SK-N-SH (cell line): Measurements from ENCODE around the gene DCP2. TPM values are rescaled to one million over a fixed set of nuclear protein-coding genes. Genes with fewer than 3 reads are reported as not detected.

Experiments
- CTCF ChIA-PET: fragments of 300-600, 350-600 bp; formaldehyde crosslinking; extraction: SDS; loops from one replicate; lab custom pipeline; 2021; lab: Yijun Ruan, JAX
- POLR2A ChIA-PET: fragments of 350-600 bp; sonication (Branson Sonifier 250); formaldehyde crosslinking; extraction: SDS; loops from one replicate; lab custom pipeline; 2020; ENCODE audit warnings: antibody characterized with exemption, inconsistent platforms; lab: Yijun Ruan, JAX
- DNase-seq: peaks from one replicate; pipeline ENCODE4 v3.0.0; 2012
- H2AFZ ChIP-seq: fragments of 200-600 bp; sonication (generic); 2 replicates; pipeline ENCODE4 v1.8.1; 2016; ENCODE audit warnings: antibody characterized with exemption, mild to moderate bottlenecking, low read depth
- H3F3A ChIP-seq: fragments of 200-600 bp; sonication (generic); replicated peaks from 2 replicates; pipeline ENCODE3; 2016; ENCODE audit warnings: antibody characterized with exemption, mild to moderate bottlenecking; ENCODE audit not compliant: insufficient read depth
- H3K27ac ChIP-seq, 2 experiments: fragments of 200-500 bp in 1 of 2; fragments of 200-600 bp in 1 of 2; sonication (Bioruptor generic) in 1 of 2; sonication (generic), shearing (Covaris generic) in 1 of 2; 2 replicates each; pipeline versions ENCODE4 v1.5.1 to v1.6.1; 2014 to 2016; ENCODE audit warnings: low read depth in 2 of 2, inconsistent platforms in 1 of 2, low read length in 1 of 2, mild to moderate bottlenecking in 1 of 2, mixed read lengths in 1 of 2
- H3K27me3 ChIP-seq: fragments of 200-600 bp; sonication (generic), shearing (Covaris generic); 2 replicates; pipeline ENCODE4 v1.6.1; 2016; ENCODE audit warnings: mixed run types; ENCODE audit not compliant: insufficient read depth
- H3K36me3 ChIP-seq, 2 experiments: fragments of 200-500 bp in 1 of 2; fragments of 200-600 bp in 1 of 2; sonication (Bioruptor generic) in 1 of 2; sonication (generic) in 1 of 2; replicated peaks in 1 of 2; 2 replicates each; pipeline versions ENCODE3 to v1.5.1; 2014 to 2016; ENCODE audit warnings: low read length in 1 of 2, mild to moderate bottlenecking in 1 of 2; ENCODE audit not compliant: insufficient read depth in 2 of 2, control insufficient read depth in 1 of 2
- H3K4me1 ChIP-seq, 2 experiments: fragments of 200-500 bp in 1 of 2; fragments of 200-600 bp in 1 of 2; sonication (Bioruptor generic) in 1 of 2; sonication (generic), shearing (Covaris generic) in 1 of 2; 2 replicates each; pipeline versions ENCODE4 v1.5.1 to v1.6.1; 2014 to 2016; ENCODE audit warnings: low read depth in 1 of 2, low read length in 1 of 2, mixed run types in 1 of 2; ENCODE audit not compliant: insufficient read depth in 2 of 2, control insufficient read depth in 1 of 2
- H3K4me2 ChIP-seq: fragments of 200-600 bp; sonication (generic), shearing (Covaris generic); 2 replicates; pipeline ENCODE4 v1.6.1; 2017; ENCODE audit warnings: mixed run types
- H3K4me3 ChIP-seq, 2 experiments: fragments of 200-500 bp in 1 of 2; fragments of 200-600 bp in 1 of 2; sonication (Bioruptor generic) in 1 of 2; sonication (generic), shearing (Covaris generic) in 1 of 2; 2 replicates each; pipeline versions ENCODE4 v1.5.1 to v1.8.1; 2014 to 2016; ENCODE audit warnings: low read depth in 2 of 2, inconsistent platforms in 1 of 2, low read length in 1 of 2, mild to moderate bottlenecking in 1 of 2, mixed read lengths in 1 of 2, moderate library complexity in 1 of 2
- H3K79me2 ChIP-seq: fragments of 200-600 bp; sonication (generic); 2 replicates; pipeline ENCODE4 v1.8.1; 2017; ENCODE audit warnings: mild to moderate bottlenecking; ENCODE audit not compliant: insufficient read depth
- H3K9ac ChIP-seq: fragments of 200-600 bp; sonication (generic); 2 replicates; pipeline ENCODE4 v1.6.1; 2017; ENCODE audit warnings: mixed run types
- H3K9me2 ChIP-seq: fragments of 200-600 bp; sonication (generic); 2 replicates; pipeline ENCODE4 v1.6.1; 2017; ENCODE audit warnings: mixed run types
- H3K9me3 ChIP-seq: fragments of 200-600 bp; sonication (generic); 2 replicates; pipeline ENCODE4 v1.6.1; 2017; ENCODE audit warnings: mixed run types, mild to moderate bottlenecking, moderate library complexity
- H4K20me1 ChIP-seq: fragments of 200-600 bp; sonication (generic); 2 replicates; pipeline ENCODE4 v1.6.1; 2017; ENCODE audit warnings: mild to moderate bottlenecking, mixed run types; ENCODE audit not compliant: insufficient read depth
- ELF1 ChIP-seq: IDR thresholded peaks from 2 replicates; pipeline ENCODE4 v1.4.0; 2012
- FOXJ3 ChIP-seq: sonication (generic); formaldehyde crosslinking; IDR thresholded peaks from 2 replicates; pipeline ENCODE4 v1.5.1; 2020; ENCODE audit warnings: mild to moderate bottlenecking, missing genetic modification reagents
- FOXM1 ChIP-seq: IDR thresholded peaks from 2 replicates; pipeline ENCODE4 v1.4.0; 2012; ENCODE audit warnings: low read depth, mild to moderate bottlenecking
- GABPA ChIP-seq: IDR thresholded peaks from 2 replicates; pipeline ENCODE4 v1.4.0; 2012; ENCODE audit warnings: low read depth, mild to moderate bottlenecking
- JUND ChIP-seq: IDR thresholded peaks from 2 replicates; pipeline ENCODE4 v1.4.0; 2012
- MXI1 ChIP-seq: IDR thresholded peaks from 2 replicates; pipeline ENCODE4 v1.6.1; 2012; ENCODE audit warnings: mild to moderate bottlenecking, low read depth, low read length, improper control_type of control experiment
- PBX3 ChIP-seq: IDR thresholded peaks from 2 replicates; pipeline ENCODE4; 2012
- RXRA ChIP-seq: IDR thresholded peaks from 2 replicates; pipeline ENCODE4 v1.4.0; 2012; ENCODE audit warnings: low read depth, mild to moderate bottlenecking, borderline replicate concordance
- TAF1 ChIP-seq: IDR thresholded peaks from 2 replicates; pipeline ENCODE4 v1.6.1; 2012; ENCODE audit warnings: low read depth, mild to moderate bottlenecking, low read length, moderate library complexity, borderline replicate concordance
- TEAD4 ChIP-seq: IDR thresholded peaks from 2 replicates; pipeline ENCODE4 v1.4.0; 2012; ENCODE audit warnings: mild to moderate bottlenecking, borderline replicate concordance; ENCODE audit not compliant: insufficient read depth
- ZBTB33 ChIP-seq: IDR thresholded peaks from 2 replicates; pipeline ENCODE4 v1.4.0; 2012; ENCODE audit warnings: low read depth, borderline replicate concordance
- WGBS: methylation state at CpG from one replicate; pipeline ENCODE4 v1.1.6; 2017; ENCODE audit warnings: low lambda C conversion rate; 5-methylcytosine and 5-hydroxymethylcytosine counted together
- polyA plus RNA-seq, 3 experiments: library from polyadenylated mRNA; depleted of rRNA; stranded (reverse); fragments of >200 nt; gene quantifications; 2 replicates each; pipeline ENCODE4 v1.2.3, GENCODE V29; 2012

The DCP2 gene
- polyA plus RNA-seq, 1 of the 3 experiments (the other 2 are of a cell fraction) = 6.0 TPM

- no peak for TF ChIP-seq PBX3
- TF ChIP-seq ELF1 = no peak
- no peak for TF ChIP-seq FOXJ3 (CRISPR knock-in tag)
- TF ChIP-seq GABPA = no peak
- no peak for TF ChIP-seq ZBTB33
- TF ChIP-seq RXRA = no peak
- no peak for TF ChIP-seq MXI1
- no peak for TF ChIP-seq TEAD4
- TF ChIP-seq FOXM1 = no peak
- no peak for TF ChIP-seq JUND
- no peak for TF ChIP-seq TAF1
- Histone ChIP-seq H3K79me2 (no peaks in the 10 kb centered on the region), H3K27me3 (no peaks in the 10 kb centered on the region), H4K20me1 (no peaks in the 10 kb centered on the region), H3K36me3 (no peaks in the 10 kb centered on the region), H3K9me3 (no peaks in the 10 kb centered on the region), H3K4me1 (peaks cover 0 to 16% of the 10 kb centered on the region in 2 experiments; a peak in 2 of 4 replicates), H3K9ac (no peak overlapping the region), H2AFZ (no peak overlapping the region), H3K4me3 (no peak overlapping the region), H3F3A (no peaks in the 10 kb centered on the region), H3K4me2 (no peak overlapping the region), H3K9me2 (no peaks in the 10 kb centered on the region), H3K27ac (no peak overlapping the region; a peak in 1 of 4 replicates)
- ChIA-PET CTCF (interaction anchor here (0.8 kb wide), 1 partner anchor 316 kb away, joined by 3 read pairs; no protein-coding TSS in a partner anchor), POLR2A (no interaction called here)
- WGBS = 94% methylated on average over 10 of the region's 14 CpGs
- DNase-seq = no peak
Observed at GRCh38 chr5:113039229-113039933, 62.8 kb downstream of the DCP2 start.

GRCh38 chr5:113039934-113040285, 63.3 kb downstream of the DCP2 start:
- no peak overlapping the region for H3K4me3 ChIP-seq
- no peaks in the 10 kb centered on the region for H4K20me1 ChIP-seq
- H3K9me2 ChIP-seq = no peaks in the 10 kb centered on the region
- TF ChIP-seq JUND = no peak
- H3F3A ChIP-seq = no peaks in the 10 kb centered on the region
- peaks cover 0 to 16% of the 10 kb centered on the region in 2 experiments; a peak in 2 of 4 replicates for H3K4me1 ChIP-seq
- no peak overlapping the region for H3K27ac ChIP-seq
- ChIA-PET POLR2A (no interaction called here), CTCF (interaction anchor here (0.8 to 1.5 kb wide), 2 partner anchors 44 to 316 kb away, joined by 3 to 4 read pairs; no protein-coding TSS in a partner anchor)
- DNase-seq = no peak
- H2AFZ ChIP-seq = no peak overlapping the region
- no peaks in the 10 kb centered on the region for H3K36me3 ChIP-seq
- H3K79me2 ChIP-seq = no peaks in the 10 kb centered on the region
- H3K9ac ChIP-seq = no peak overlapping the region
- H3K27me3 ChIP-seq = no peaks in the 10 kb centered on the region
- no peak overlapping the region for H3K4me2 ChIP-seq
- no peaks in the 10 kb centered on the region for H3K9me3 ChIP-seq
- 87% methylated on average over 4 of the region's 4 CpGs for WGBS
